ENCODE data around the gene TBL2. TPM values are rescaled to one million over a fixed set of nuclear protein-coding genes. Genes with fewer than 3 reads are reported as not detected.

The TBL2 gene
- total RNA-seq, 2 experiments from 2014 or later: 36.9 to 47.9 TPM

DNA sequence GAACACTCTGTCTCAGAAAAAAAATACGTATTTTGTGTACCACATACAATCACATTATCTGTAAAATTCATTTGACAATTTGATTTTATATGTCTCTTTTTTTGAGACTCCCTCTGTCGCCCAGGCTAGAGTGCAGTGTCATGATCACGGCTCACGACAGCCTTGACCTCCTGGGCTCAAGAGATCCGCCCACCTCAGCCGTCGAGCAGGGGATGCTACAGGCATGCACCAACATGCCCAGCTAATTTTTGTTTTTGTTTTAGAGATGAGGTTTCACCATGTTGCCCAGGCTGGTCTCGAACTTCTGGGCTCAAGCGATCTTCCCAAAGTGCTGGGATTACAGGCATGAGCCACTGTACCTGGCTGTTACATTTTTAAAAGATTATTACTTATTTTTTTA, 44.6 kb downstream of the TBL2 start:
- intact Hi-C loops (cut with micrococcal nuclease; ENCODE audit: unreplicated experiment): no loop called here
- ChIA-PET POLR2A (interaction anchor here (3.5 kb wide), 1 partner anchor 12 kb away, joined by 13 read pairs; the partner anchor contains the start of gene BAZ1B), CTCF (ENCODE audit: unreplicated experiment) (no interaction called here)
- no peaks in the 10 kb centered on the region for H3K9me3 ChIP-seq (ENCODE audit: low read length)
- no peaks in the 10 kb centered on the region for H4K20me1 ChIP-seq (ENCODE audit: insufficient read depth, low read length)
- no peak overlapping the region for H3K4me2 ChIP-seq (ENCODE audit: low read length)
- DNase-seq (ENCODE audit: low spot score): no peak
- no peaks in the 10 kb centered on the region for H3K4me1 ChIP-seq (ENCODE audit: insufficient read depth, low read length, poor library complexity, severe bottlenecking)
- H3K27ac ChIP-seq (ENCODE audit: low read depth, low read length, poor library complexity, severe bottlenecking): no peak overlapping the region
- BruUV-seq (replicated peaks): no TSS peak
- H3K79me2 ChIP-seq (ENCODE audit: insufficient read depth, low read depth, low read length): no peaks in the 10 kb centered on the region
- no peaks in the 10 kb centered on the region for H3K9me2 ChIP-seq (ENCODE audit: insufficient read depth, low read length)
- peaks cover 46% of the 10 kb centered on the region for H3K36me3 ChIP-seq (ENCODE audit: insufficient read depth, low read length)
- no peak for TF ChIP-seq EZH2phosphoT487 (IDR thresholded peaks at IDR 0.05; ENCODE audit: borderline replicate concordance, low read depth, low read length)
- TF ChIP-seq, protein P1, sequence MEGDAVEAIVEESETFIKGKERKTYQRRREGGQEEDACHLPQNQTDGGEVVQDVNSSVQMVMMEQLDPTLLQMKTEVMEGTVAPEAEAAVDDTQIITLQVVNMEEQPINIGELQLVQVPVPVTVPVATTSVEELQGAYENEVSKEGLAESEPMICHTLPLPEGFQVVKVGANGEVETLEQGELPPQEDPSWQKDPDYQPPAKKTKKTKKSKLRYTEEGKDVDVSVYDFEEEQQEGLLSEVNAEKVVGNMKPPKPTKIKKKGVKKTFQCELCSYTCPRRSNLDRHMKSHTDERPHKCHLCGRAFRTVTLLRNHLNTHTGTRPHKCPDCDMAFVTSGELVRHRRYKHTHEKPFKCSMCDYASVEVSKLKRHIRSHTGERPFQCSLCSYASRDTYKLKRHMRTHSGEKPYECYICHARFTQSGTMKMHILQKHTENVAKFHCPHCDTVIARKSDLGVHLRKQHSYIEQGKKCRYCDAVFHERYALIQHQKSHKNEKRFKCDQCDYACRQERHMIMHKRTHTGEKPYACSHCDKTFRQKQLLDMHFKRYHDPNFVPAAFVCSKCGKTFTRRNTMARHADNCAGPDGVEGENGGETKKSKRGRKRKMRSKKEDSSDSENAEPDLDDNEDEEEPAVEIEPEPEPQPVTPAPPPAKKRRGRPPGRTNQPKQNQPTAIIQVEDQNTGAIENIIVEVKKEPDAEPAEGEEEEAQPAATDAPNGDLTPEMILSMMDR (conservative IDR thresholded peaks at IDR 0.05; ENCODE audit: low read length): no peak
- no peak overlapping the region for H2AFZ ChIP-seq (ENCODE audit: low read length)
- H3K4me3 ChIP-seq (ENCODE audit: low read depth, low read length, poor library complexity, severe bottlenecking): no peak overlapping the region

DNA sequence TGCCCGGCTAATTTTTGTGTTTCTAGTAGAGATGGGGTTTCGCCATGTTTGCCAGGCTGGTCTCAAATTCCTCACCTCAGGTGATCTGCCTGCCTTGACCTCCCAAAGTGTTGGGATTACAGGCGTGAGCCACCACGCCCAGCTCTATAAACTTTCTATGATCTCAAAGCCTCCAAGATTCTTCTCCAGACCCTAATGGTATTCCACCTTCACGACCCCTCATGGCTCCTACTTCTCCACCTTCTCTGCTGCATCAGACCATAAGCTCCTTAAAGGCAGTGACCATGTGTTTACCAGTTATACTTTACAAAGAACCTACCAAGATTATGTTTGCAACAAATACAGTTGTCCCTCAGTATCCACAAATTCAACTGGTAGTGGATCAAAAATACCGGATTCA, 46.2 kb downstream of the TBL2 start:
- intact Hi-C loops (cut with micrococcal nuclease; ENCODE audit: unreplicated experiment): no loop called here
- no peak for DNase-seq (ENCODE audit: low spot score)
- ChIA-PET CTCF (ENCODE audit: unreplicated experiment) (interaction anchor here (0.6 kb wide), 1 partner anchor 21 kb away, joined by 4 read pairs; no protein-coding TSS in a partner anchor), POLR2A (interaction anchor here (3.5 kb wide), 1 partner anchor 10 kb away, joined by 13 read pairs; the partner anchor contains the start of gene BAZ1B)
- Histone ChIP-seq H3K4me3 (ENCODE audit: low read depth, low read length, poor library complexity, severe bottlenecking) (no peak overlapping the region), H3K36me3 (ENCODE audit: insufficient read depth, low read length) (peaks cover 31% of the 10 kb centered on the region), H3K9me3 (ENCODE audit: low read length) (no peaks in the 10 kb centered on the region), H3K27ac (ENCODE audit: low read depth, low read length, poor library complexity, severe bottlenecking) (no peak overlapping the region), H2AFZ (ENCODE audit: low read length) (no peak overlapping the region), H3K4me2 (ENCODE audit: low read length) (no peak overlapping the region), H3K4me1 (ENCODE audit: insufficient read depth, low read length, poor library complexity, severe bottlenecking) (peaks cover 10% of the 10 kb centered on the region), H3K79me2 (ENCODE audit: insufficient read depth, low read depth, low read length) (no peaks in the 10 kb centered on the region), H4K20me1 (ENCODE audit: insufficient read depth, low read length) (no peaks in the 10 kb centered on the region), H3K9me2 (ENCODE audit: insufficient read depth, low read length) (no peaks in the 10 kb centered on the region)
- no TSS peak for BruUV-seq (replicated peaks)
- TF ChIP-seq, protein P1 (conservative IDR thresholded peaks at IDR 0.05; ENCODE audit: low read length): no peak
- no peak for TF ChIP-seq EZH2phosphoT487 (IDR thresholded peaks at IDR 0.05; ENCODE audit: borderline replicate concordance, low read depth, low read length)

DNA sequence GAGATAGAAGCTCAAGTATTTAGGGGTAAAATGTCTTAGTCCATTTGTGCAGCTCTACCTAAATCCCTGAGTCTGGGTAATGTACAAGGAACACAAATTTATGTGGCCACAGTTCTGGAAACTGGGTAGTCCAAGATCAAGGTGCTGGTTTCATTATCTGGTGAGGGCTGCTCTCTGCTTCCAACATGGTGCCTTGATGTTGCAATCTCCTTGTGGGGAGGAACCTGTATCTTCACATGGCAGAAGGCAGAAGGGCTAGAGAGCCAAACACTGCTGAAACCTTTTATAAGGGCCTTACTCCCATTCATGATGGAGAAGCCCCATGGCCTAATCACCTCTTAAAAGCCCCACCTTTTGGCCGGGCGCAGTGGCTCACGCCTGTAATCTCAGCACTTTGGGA, 47.6 kb downstream of the TBL2 start:
- Histone ChIP-seq H2AFZ (ENCODE audit: low read length) (no peak overlapping the region), H3K4me2 (ENCODE audit: low read length) (no peak overlapping the region), H3K27ac (ENCODE audit: low read depth, low read length, poor library complexity, severe bottlenecking) (no peak overlapping the region), H3K4me3 (ENCODE audit: low read depth, low read length, poor library complexity, severe bottlenecking) (no peak overlapping the region), H3K9me3 (ENCODE audit: low read length) (no peaks in the 10 kb centered on the region), H3K36me3 (ENCODE audit: insufficient read depth, low read length) (peaks cover 17% of the 10 kb centered on the region), H3K79me2 (ENCODE audit: insufficient read depth, low read depth, low read length) (peaks cover 7% of the 10 kb centered on the region; the same call in 1 of the 2 replicates), H3K4me1 (ENCODE audit: insufficient read depth, low read length, poor library complexity, severe bottlenecking) (peaks cover 24% of the 10 kb centered on the region), H4K20me1 (ENCODE audit: insufficient read depth, low read length) (no peaks in the 10 kb centered on the region), H3K9me2 (ENCODE audit: insufficient read depth, low read length) (no peaks in the 10 kb centered on the region)
- intact Hi-C loops (cut with micrococcal nuclease; ENCODE audit: unreplicated experiment): no loop called here
- no peak for DNase-seq (ENCODE audit: low spot score)
- ChIA-PET CTCF (ENCODE audit: unreplicated experiment) (no interaction called here), POLR2A (interaction anchor here (3.5 kb wide), 1 partner anchor 9 kb away, joined by 13 read pairs; the partner anchor contains the start of gene BAZ1B)
- TF ChIP-seq, protein P1 (conservative IDR thresholded peaks at IDR 0.05; ENCODE audit: low read length): no peak
- no peak for TF ChIP-seq EZH2phosphoT487 (IDR thresholded peaks at IDR 0.05; ENCODE audit: borderline replicate concordance, low read depth, low read length)
- BruUV-seq (replicated peaks): no TSS peak

Data from OCI-LY7 (cell line).